ENCODE results near the gene ZNF182.

- TF ChIP-seq CTCF (IDR thresholded peaks at IDR 0.05) (no peak), ZFX (IDR thresholded peaks at IDR 0.05; ENCODE audit: borderline replicate concordance) (no peak)
Observed at GRCh38 chrX:48022100-48022499, 18.3 kb upstream of the ZNF182 start.

All from 22Rv1 (cell line).